ENCODE results near the gene PTGDS.
A peak's percentile ranks its signal among the peaks of the same experiment; 100 is the strongest.

The PTGDS gene

GRCh38 chr9:137009938-137010732, 32.8 kb downstream of the PTGDS start:
- no peaks in the 10 kb centered on the region for H3K9me3 ChIP-seq (ENCODE audit: control insufficient read depth, insufficient read depth, low read depth, low read length)
- POLR2A ChIA-PET = interaction anchor here (0.5 to 0.6 kb wide), 3 partner anchors 14 to 32 kb away, joined by 3 to 5 read pairs (median 3); partner anchors contain the start of gene CLIC3
- CTCF ChIA-PET = no interaction called here
- TF ChIP-seq ZNF223 (tag by site-specific recombination; IDR thresholded peaks at IDR 0.05) (no peak), KLF1 (tag by site-specific recombination; IDR thresholded peaks at IDR 0.05) (peak; percentile 71), SETDB1 (IDR thresholded peaks at IDR 0.05; ENCODE audit: insufficient read length, low read length) (no peak), ZNF473 (tag by site-specific recombination; IDR thresholded peaks at IDR 0.05) (no peak), ZBTB10 (tag by site-specific recombination; IDR thresholded peaks at IDR 0.05) (no peak), KLF8 (tag by site-specific recombination; IDR thresholded peaks at IDR 0.05) (peak; percentile 55; the same call in 1 of the 2 replicates), ZBTB20 (tag by site-specific recombination; IDR thresholded peaks at IDR 0.05) (no peak), ZNF600 (tag by site-specific recombination; IDR thresholded peaks at IDR 0.05) (0 out of 2 replicates have a peak, but pooled peaks have one; percentile 16)
- H3K4me3 ChIP-seq (ENCODE audit: low read depth, low read length) = no peak overlapping the region
- H3K36me3 ChIP-seq (ENCODE audit: control insufficient read depth in 2 of 2, insufficient read depth in 1 of 2, low read length in 2 of 2) = peaks cover 0 to 30% of the 10 kb centered on the region in 2 experiments; a peak in 1 of 3 replicates
- H3K4me1 ChIP-seq (ENCODE audit: control insufficient read depth, insufficient read depth, low read length) = peaks cover 3% of the 10 kb centered on the region; the same call in 1 of the 2 replicates
- H3K27ac ChIP-seq (ENCODE audit: extremely low read depth, low read depth, low read length) = no peak overlapping the region

DNA sequence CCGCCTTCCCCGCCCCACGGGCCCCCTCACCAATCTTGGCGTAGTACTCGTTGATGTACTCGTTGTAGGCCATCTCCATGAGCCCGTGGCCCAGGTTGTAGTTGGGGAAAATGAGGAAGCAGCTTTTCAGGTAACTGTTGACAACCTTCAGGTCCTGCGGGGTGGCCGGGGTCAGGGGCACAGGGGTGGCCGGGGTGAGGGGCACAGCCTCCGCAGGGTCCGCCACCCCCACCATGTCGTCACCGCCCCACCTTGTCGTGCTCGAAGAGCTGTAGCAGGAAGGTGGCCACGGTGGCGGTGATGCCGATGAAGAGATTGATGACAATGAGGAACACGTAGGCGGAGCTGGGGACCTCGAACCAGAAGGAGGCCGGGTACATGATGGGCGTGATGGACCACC, 33.9 kb downstream of the PTGDS start:
- Histone ChIP-seq H3K4me3 (ENCODE audit: low read depth, low read length) (no peak overlapping the region), H3K36me3 (ENCODE audit: control insufficient read depth in 2 of 2, insufficient read depth in 1 of 2, low read length in 2 of 2) (peaks cover 0 to 39% of the 10 kb centered on the region in 2 experiments; a peak in 1 of 3 replicates), H3K9me3 (ENCODE audit: control insufficient read depth, insufficient read depth, low read depth, low read length) (no peaks in the 10 kb centered on the region), H3K4me1 (ENCODE audit: control insufficient read depth, insufficient read depth, low read length) (peaks cover 3% of the 10 kb centered on the region; the same call in 1 of the 2 replicates), H3K27ac (ENCODE audit: extremely low read depth, low read depth, low read length) (no peak overlapping the region)
- ChIA-PET POLR2A (interaction anchor here (1.0 kb wide), 1 partner anchor 15 kb away, joined by 4 read pairs; the partner anchor contains the start of gene CLIC3), CTCF (interaction anchor here (0.7 kb wide), 1 partner anchor 63 kb away, joined by 3 read pairs; no protein-coding TSS in a partner anchor)
- TF ChIP-seq ZNF174 (tag by site-specific recombination; IDR thresholded peaks at IDR 0.05) = no peak
- TF ChIP-seq RBAK (tag by site-specific recombination; IDR thresholded peaks at IDR 0.05) = no peak
- no peak for TF ChIP-seq ZNF747 (tag by site-specific recombination; IDR thresholded peaks at IDR 0.05)

DNA sequence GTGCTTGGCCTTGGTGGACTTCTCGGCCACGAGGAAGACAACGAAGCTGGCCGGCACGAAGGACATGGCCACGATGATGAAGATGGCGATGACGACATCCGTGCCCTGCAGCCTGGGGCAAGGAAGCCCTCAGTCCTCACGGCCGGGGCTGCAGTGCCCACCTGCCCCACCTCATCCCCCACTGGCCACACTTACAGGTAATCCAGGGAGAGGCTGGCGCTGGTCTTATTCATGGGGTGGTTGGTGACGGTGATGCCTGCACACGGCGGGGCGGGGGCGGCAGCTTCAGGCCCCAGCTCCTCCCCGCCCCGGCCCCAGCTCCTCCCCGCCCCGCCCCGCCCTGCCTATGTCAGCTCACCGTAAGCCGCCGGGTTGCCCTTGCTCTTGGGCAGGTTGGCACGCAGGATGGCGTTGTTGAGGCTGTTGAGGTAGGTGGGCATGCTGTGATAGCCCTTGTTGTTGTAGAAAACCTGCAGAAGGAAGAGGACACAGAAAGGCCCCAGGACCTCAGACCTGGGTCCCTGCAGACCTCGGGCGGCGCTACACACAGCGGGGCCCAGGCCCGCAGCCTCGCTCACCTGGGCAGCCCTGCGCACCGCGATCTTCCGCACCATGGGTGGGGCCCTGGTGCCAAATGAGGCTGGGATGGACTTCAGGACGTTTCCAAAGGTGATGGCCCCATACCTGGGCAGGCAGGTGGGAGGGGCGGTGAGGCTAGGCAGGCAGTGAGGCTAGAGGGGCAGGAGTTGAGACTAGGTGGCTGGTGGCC, 34.8 kb downstream of the PTGDS start:
- TF ChIP-seq, protein P1, sequence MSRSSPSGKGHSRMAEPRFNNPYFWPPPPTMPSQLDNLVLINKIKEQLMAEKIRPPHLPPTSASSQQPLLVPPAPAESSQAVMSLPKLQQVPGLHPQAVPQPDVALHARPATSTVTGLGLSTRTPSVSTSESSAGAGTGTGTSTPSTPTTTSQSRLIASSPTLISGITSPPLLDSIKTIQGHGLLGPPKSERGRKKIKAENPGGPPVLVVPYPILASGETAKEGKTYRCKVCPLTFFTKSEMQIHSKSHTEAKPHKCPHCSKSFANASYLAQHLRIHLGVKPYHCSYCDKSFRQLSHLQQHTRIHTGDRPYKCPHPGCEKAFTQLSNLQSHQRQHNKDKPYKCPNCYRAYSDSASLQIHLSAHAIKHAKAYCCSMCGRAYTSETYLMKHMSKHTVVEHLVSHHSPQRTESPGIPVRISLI (tag by site-specific recombination; IDR thresholded peaks at IDR 0.05) = no peak
- peak; percentile 52; the same call in 1 of the 2 replicates for TF ChIP-seq KLF1 (tag by site-specific recombination; IDR thresholded peaks at IDR 0.05)
- Histone ChIP-seq H3K27ac (ENCODE audit: extremely low read depth, low read depth, low read length) (no peak overlapping the region), H3K36me3 (ENCODE audit: control insufficient read depth in 2 of 2, insufficient read depth in 1 of 2, low read length in 2 of 2) (peaks cover 0 to 48% of the 10 kb centered on the region in 2 experiments; a peak in 1 of 3 replicates), H3K4me1 (ENCODE audit: control insufficient read depth, insufficient read depth, low read length) (peaks cover 3% of the 10 kb centered on the region; the same call in 1 of the 2 replicates), H3K4me3 (ENCODE audit: low read depth, low read length) (no peak overlapping the region), H3K9me3 (ENCODE audit: control insufficient read depth, insufficient read depth, low read depth, low read length) (no peaks in the 10 kb centered on the region)
- POLR2A ChIA-PET = interaction anchor here (1.0 kb wide), 1 partner anchor 16 kb away, joined by 4 read pairs; the partner anchor contains the start of gene CLIC3
- CTCF ChIA-PET = no interaction called here

All from HEK293 (cell line).